G401 (cell line): Measurements from ENCODE around the gene CLCN1. TPM values are rescaled to one million over a fixed set of nuclear protein-coding genes. Genes with fewer than 3 reads are reported as not detected.
A peak's percentile ranks its signal among the peaks of the same experiment; 100 is the strongest.
"Not testable (repeated sequence)": the region's sequence is repeated elsewhere in the genome, so short reads cannot be mapped to it uniquely, and the experiment has no call there.

ENCODE experiments used
- DNase-seq: peaks from one replicate; pipeline ENCODE4 v3.0.0-alpha.2; 2015; ENCODE audit warnings: low spot score
- in situ Hi-C: cut with HindIII; loops from 2 replicates; pipeline ENCODE4 v1.10.0; 2016; ENCODE audit warnings: low sequenced_read_pairs, mixed read lengths
- total RNA-seq: library from RNA; depleted of rRNA; stranded (reverse); fragments of >200 nt; shearing (Covaris generic); gene quantifications from 2 replicates; pipeline ENCODE4 v1.2.3, GENCODE V29; 2014

The CLCN1 gene
- total RNA-seq, 1 experiment from 2014 or later = not detected

GRCh38 chr7:143289888-143290287 is 26.0 kb upstream of the CLCN1 start:
- in situ Hi-C loops, DNase-seq: not testable (repeated sequence)

- DNase-seq = no peak
- in situ Hi-C loops = no loop called here
These were observed 25.6 kb upstream of the CLCN1 start for GRCh38 chr7:143290293-143290692.

DNA sequence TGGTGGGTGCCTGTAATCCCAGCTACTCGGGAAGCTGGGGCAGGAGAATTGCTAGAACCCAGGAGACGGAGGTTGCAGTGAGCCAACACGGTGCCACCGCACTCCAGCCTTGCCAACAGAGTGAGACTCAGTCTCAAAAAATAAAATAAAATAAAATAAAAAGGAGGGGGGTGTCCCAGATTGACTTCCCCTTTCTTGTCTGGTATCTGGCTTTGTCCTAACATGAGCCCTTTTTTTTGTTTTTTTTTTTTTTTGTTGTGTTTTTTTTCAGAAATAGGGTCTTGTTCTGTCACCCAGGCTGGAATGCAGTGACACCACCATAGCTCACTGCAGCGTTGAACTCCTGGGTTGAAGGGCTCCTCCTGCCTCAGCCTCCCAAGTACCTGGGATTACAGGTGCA is 23.0 kb upstream of the CLCN1 start:
- in situ Hi-C loops = no loop called here
- DNase-seq = no peak

GRCh38 chr7:143295870-143296269 is 20.0 kb upstream of the CLCN1 start:
- DNase-seq = no peak
- in situ Hi-C loops = no loop called here

GRCh38 chr7:143296686-143297085 is 19.2 kb upstream of the CLCN1 start:
- in situ Hi-C loops = no loop called here
- DNase-seq = no peak

- in situ Hi-C loops = no loop called here
- no peak for DNase-seq
These were observed 16.6 kb upstream of the CLCN1 start for GRCh38 chr7:143299346-143299745.

GRCh38 chr7:143299840-143300239 is 16.1 kb upstream of the CLCN1 start:
- in situ Hi-C loops = no loop called here
- DNase-seq = peak; percentile 33

GRCh38 chr7:143300959-143301935 is 14.7 kb upstream of the CLCN1 start:
- in situ Hi-C loops = no loop called here
- DNase-seq = no peak

DNA sequence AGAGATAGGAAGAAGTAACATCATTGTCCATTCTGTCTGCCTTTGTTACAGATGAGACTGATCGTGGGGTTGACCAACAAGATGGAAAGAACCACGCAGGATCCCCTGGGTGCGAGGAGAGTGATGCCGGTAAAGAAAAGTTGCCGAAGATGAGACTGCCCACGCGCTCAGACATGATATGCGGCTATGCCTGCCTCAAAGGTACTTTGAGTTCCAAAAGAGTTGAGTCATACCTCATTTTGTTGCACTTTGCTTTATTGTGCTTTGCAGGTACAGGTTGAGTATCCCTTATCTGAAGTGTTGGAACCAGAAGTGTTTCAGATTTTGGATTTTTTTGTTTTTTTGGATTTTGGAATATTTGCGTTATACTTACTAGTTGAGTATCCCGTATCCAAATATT is 12.2 kb upstream of the CLCN1 start:
- in situ Hi-C loops = no loop called here
- DNase-seq = no peak

DNA sequence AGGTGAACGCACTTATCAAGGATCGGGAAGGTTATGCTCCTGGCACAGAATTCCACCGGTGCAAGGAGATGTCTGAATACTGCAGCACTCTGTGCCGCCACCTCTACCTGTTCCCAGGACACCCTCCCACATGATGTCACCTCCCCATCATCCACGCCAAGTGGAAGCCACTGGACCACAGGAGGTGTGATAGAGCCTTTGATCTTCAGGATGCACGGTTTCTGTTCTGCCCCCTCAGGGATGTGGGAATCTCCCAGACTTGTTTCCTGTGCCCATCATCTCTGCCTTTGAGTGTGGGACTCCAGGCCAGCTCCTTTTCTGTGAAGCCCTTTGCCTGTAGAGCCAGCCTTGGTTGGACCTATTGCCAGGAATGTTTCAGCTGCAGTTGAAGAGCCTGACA is 11.0 kb upstream of the CLCN1 start:
- in situ Hi-C loops = no loop called here

DNA sequence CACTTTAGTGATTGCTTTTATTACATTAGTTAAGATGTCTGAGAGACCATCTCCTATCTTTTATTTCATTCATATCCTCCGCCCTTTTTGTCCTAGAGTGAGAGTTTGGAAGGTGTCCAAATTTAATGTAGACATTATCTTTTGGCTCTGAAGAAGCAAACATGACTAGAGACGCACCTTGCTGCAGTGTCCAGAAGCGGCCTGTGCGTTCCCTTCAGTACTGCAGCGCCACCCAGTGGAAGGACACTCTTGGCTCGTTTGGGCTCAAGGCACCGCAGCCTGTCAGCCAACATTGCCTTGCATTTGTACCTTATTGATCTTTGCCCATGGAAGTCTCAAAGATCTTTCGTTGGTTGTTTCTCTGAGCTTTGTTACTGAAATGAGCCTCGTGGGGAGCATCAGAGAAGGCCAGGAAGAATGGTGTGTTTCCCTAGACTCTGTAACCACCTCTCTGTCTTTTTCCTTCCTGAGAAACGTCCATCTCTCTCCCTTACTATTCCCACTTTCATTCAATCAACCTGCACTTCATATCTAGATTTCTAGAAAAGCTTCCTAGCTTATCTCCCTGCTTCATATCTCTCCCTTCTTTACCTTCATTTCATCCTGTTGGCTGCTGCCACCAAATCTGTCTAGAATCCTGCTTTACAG is 10.4 kb upstream of the CLCN1 start:
- DNase-seq = peak; percentile 40
- in situ Hi-C loops = no loop called here

More for the DNA sequence above, 11.0 kb upstream of the CLCN1 start:
- DNase-seq = no peak

DNA sequence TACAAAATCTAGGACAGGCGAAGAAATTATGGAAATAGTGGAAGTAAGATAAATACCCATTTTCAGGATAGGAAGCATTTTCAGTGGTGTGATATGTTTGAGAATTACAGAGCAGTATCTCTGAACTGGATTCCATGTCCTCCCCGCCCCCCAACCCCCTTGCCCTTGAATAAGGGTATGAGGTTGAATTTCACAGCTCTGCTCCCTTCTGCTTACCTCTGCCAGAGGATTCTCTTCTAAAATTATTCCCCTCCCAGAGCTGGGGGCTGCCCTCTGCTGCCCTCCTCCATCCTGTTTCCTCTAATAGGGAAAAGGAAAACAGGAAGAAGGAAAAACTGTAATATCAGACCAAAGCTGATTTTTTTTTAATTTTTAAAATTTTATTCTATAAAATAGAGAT is 7.3 kb upstream of the CLCN1 start:
- no peak for DNase-seq
- in situ Hi-C loops = no loop called here

GRCh38 chr7:143314127-143314526 is 1.8 kb upstream of the CLCN1 start:
- in situ Hi-C loops = no loop called here
- no peak for DNase-seq

- in situ Hi-C loops = no loop called here
- no peak for DNase-seq
These were observed 581 bp downstream of the CLCN1 start for GRCh38 chr7:143316492-143316891.

- in situ Hi-C loops = no loop called here
- DNase-seq = no peak
These were observed 2.8 kb downstream of the CLCN1 start for GRCh38 chr7:143318661-143319060.

DNA sequence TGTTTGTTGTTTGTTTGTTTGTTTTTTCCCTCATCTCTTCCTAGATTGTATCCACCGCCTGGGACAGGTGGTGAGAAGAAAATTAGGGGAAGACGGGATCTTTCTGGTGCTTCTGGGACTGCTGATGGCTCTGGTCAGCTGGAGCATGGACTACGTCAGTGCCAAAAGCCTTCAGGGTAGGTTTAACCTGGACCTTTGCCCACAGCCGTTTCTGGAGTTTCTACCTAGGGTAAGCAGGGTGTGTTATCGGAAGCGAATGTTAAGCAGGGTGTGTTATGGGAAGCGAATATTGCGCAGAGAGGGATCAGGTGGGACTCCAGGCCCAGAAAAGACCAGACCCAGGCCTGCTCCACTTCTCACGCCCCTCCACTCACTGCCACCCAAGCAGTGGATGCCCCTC is 4.7 kb downstream of the CLCN1 start:
- in situ Hi-C loops = no loop called here
- DNase-seq = no peak

DNA sequence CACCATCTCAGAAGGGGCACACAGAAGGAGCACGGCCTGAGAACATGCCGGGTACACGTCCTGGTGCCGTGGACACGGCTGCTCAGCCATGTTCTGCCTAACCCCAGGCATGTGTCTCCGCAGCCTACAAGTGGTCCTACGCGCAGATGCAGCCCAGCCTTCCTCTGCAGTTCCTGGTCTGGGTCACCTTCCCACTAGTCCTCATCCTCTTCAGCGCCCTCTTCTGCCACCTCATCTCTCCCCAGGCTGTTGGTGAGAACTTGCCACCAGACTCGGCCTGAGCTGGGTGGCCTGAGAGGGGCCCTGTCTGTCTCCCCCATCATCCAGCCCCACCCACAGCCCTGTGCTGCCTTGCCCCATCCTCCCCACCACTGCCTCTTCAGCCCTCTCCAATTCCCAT is 5.3 kb downstream of the CLCN1 start:
- no peak for DNase-seq
- in situ Hi-C loops = no loop called here

- in situ Hi-C loops = no loop called here
- DNase-seq = no peak
These were observed 5.8 kb downstream of the CLCN1 start for GRCh38 chr7:143321734-143322133.

GRCh38 chr7:143322760-143323633 is 7.1 kb downstream of the CLCN1 start:
- in situ Hi-C loops = no loop called here
- no peak for DNase-seq

DNA sequence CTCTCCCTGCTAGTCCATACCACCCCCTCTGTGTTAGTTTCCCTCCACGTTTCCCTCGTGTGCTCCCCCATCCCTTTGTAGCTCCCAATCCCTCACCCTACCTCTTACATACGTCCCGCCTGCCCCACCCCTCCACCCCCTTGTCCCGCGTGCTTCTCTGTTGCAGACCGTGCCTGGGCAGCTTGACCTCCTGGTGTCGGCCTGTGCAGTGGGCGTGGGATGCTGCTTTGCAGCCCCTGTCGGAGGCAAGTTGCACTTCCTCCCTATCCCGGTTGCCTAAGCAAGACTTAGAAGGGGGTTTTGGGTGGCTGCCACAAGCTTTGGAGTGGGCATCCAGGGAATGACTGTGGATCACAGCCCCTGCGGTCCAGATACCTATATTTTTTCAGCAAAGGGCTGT is 7.7 kb downstream of the CLCN1 start:
- DNase-seq = no peak
- in situ Hi-C loops = no loop called here
